Osteoblast (primary cell): ENCODE results near the gene TMCC1. TPM values are rescaled to one million over a fixed set of nuclear protein-coding genes. Genes with fewer than 3 reads are reported as not detected.

ENCODE experiments used
- DNase-seq: peaks from one replicate; pipeline ENCODE4 v3.0.0; 2011; ENCODE audit warnings: low spot score, mixed read lengths; ENCODE audit not compliant: insufficient read length; ENCODE audit errors: missing footprints
- H2AFZ ChIP-seq: 2 replicates; pipeline ENCODE4 v1.6.0; 2011; ENCODE audit warnings: mild to moderate bottlenecking, low read length
- H3K27ac ChIP-seq: 2 replicates; pipeline ENCODE4 v1.5.1; 2011; ENCODE audit warnings: mild to moderate bottlenecking, low read depth, low read length, moderate library complexity
- H3K27me3 ChIP-seq: 2 replicates; pipeline ENCODE4 v1.6.0; 2012; ENCODE audit warnings: mild to moderate bottlenecking, control low read depth, inconsistent platforms, low read length, moderate library complexity; ENCODE audit not compliant: insufficient read depth
- H3K36me3 ChIP-seq: 2 replicates; pipeline ENCODE4 v1.5.1; 2011; ENCODE audit warnings: mild to moderate bottlenecking, low read length, control low read depth, moderate library complexity; ENCODE audit not compliant: insufficient read depth
- H3K4me1 ChIP-seq: 2 replicates; pipeline ENCODE4 v1.5.1; 2011; ENCODE audit warnings: mild to moderate bottlenecking, low read length, control low read depth, moderate library complexity; ENCODE audit not compliant: insufficient read depth
- H3K4me2 ChIP-seq: 2 replicates; pipeline ENCODE4 v1.6.0; 2011; ENCODE audit warnings: mild to moderate bottlenecking, low read length; ENCODE audit not compliant: insufficient read depth
- H3K4me3 ChIP-seq: fragments of 200-600 bp; sonication (generic); 3 replicates; pipeline ENCODE4 v1.5.1; 2012; ENCODE audit warnings: mild to moderate bottlenecking, low read length, inconsistent platforms; ENCODE audit not compliant: insufficient read depth
- H3K79me2 ChIP-seq: 2 replicates; pipeline ENCODE4 v1.6.0; 2012; ENCODE audit warnings: mild to moderate bottlenecking, low read length, control low read depth, inconsistent platforms; ENCODE audit not compliant: insufficient read depth
- H3K9me3 ChIP-seq: 2 replicates; pipeline ENCODE4 v1.5.1; 2011; ENCODE audit warnings: low read depth, low read length, control low read depth
- H4K20me1 ChIP-seq: 2 replicates; pipeline ENCODE4 v1.6.0; 2012; ENCODE audit warnings: mild to moderate bottlenecking, low read length, control low read depth; ENCODE audit not compliant: insufficient read depth
- total RNA-seq: library from RNA; depleted of rRNA; stranded (reverse); fragments of >200 nt; gene quantifications from 2 replicates; pipeline ENCODE4 v1.2.3, GENCODE V29; 2012
- TF ChIP-seq, protein P1 (sequence below): IDR thresholded peaks from 2 replicates; pipeline ENCODE4 v1.5.1; 2011; ENCODE audit warnings: mild to moderate bottlenecking, low read depth, low read length, moderate library complexity; ENCODE audit errors: extremely low read depth

The TMCC1 gene
- total RNA-seq, result 17.4 and 25.0 TPM in 2 replicates

DNA sequence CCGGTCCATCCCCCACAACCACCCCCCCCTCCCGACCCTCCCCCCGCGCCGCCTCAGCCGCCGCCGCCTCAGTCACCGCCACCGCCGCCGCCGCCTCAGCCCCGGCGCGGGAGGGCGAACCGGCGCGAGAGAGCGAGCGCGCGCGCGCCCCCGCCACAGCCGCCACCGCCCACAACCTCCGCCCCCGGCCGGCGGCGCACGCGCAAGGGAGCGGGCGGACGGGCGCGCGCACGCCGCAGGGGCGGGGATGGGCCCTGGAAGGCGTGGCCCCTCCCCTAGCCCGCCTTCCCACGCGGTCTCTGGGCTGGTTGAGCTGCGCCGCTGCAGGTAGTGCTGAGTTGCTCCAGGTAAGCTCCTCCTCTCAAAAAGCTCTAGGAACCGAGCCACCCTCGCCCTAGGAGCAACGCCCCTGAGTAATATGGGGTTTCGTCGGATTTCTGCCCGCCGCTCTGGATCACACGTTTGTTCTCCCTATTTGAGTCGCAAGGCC lies at the start of gene TMCC1:
TMCC1 (minus strand) TSS at position 131 of the 490 bp plus-strand sequence.
- Histone ChIP-seq H3K27me3 (no peaks in the 10 kb centered on the region), H3K9me3 (no peaks in the 10 kb centered on the region), H3K79me2 (peaks cover 32% of the 10 kb centered on the region), H3K4me1 (peaks cover 16% of the 10 kb centered on the region), H2AFZ (peak within 1 kb of the TSS; percentile 95), H3K4me2 (peak within 1 kb of the TSS; percentile 98), H3K27ac (peak within 1 kb of the TSS; percentile 68), H4K20me1 (peaks cover 26% of the 10 kb centered on the region), H3K4me3 (peak within 1 kb of the TSS; percentile 91), H3K36me3 (no peaks in the 10 kb centered on the region)
- DNase-seq, result peak; percentile 99
- TF ChIP-seq, protein P1, sequence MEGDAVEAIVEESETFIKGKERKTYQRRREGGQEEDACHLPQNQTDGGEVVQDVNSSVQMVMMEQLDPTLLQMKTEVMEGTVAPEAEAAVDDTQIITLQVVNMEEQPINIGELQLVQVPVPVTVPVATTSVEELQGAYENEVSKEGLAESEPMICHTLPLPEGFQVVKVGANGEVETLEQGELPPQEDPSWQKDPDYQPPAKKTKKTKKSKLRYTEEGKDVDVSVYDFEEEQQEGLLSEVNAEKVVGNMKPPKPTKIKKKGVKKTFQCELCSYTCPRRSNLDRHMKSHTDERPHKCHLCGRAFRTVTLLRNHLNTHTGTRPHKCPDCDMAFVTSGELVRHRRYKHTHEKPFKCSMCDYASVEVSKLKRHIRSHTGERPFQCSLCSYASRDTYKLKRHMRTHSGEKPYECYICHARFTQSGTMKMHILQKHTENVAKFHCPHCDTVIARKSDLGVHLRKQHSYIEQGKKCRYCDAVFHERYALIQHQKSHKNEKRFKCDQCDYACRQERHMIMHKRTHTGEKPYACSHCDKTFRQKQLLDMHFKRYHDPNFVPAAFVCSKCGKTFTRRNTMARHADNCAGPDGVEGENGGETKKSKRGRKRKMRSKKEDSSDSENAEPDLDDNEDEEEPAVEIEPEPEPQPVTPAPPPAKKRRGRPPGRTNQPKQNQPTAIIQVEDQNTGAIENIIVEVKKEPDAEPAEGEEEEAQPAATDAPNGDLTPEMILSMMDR, result no peak

DNA sequence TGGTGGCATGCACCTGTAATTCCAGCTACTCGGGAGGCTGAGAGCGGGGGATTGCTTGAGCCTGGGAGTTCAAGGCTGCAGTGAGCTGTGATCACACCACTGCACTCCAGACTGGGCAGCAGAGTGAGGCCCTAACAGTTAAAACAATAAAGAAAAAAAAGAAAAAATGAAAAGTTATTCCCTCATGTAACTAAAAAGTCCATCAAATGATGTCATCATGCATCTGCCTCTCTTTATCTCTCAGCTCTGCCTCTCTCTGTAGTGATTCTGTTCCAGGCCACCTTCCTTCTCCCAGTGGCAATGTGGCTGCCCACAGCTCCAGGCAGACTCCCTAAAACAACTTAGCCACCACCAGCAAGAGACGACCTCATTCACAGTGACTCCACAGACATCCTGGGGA lies 49.5 kb upstream of the TMCC1 start:
- Histone ChIP-seq H3K79me2 (no peaks in the 10 kb centered on the region), H3K27me3 (peaks cover 2% of the 10 kb centered on the region), H3K9me3 (no peaks in the 10 kb centered on the region), H2AFZ (no peak overlapping the region), H4K20me1 (no peaks in the 10 kb centered on the region), H3K4me1 (no peaks in the 10 kb centered on the region), H3K4me3 (no peak overlapping the region), H3K27ac (no peak overlapping the region), H3K36me3 (no peaks in the 10 kb centered on the region), H3K4me2 (no peak overlapping the region)
- TF ChIP-seq, protein P1, result no peak
- DNase-seq, result no peak

DNA sequence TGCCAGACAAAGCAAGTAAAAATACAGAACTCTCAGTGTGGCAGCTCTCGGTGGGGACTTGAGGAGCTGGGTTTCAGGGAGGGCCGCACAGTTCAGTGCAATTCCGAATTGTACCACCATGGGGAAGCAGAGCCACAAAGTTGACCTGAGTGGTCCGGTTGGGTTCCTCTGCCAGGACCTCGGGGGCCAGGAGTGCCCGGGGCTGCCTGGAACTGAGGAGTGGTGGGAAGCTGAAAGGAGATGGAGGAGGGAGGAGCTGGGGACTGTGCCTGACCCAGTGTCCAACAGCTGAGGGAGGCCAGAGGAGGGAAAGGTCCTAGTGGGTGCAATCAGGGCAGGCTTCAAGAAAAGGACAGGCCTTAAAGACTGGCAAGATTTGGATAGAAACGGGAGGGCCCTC lies 48.8 kb upstream of the TMCC1 start:
- H3K4me2 ChIP-seq, result no peak overlapping the region
- H3K4me3 ChIP-seq, result no peak overlapping the region
- H3K27ac ChIP-seq, result no peak overlapping the region
- H3K9me3 ChIP-seq, result no peaks in the 10 kb centered on the region
- H4K20me1 ChIP-seq, result no peaks in the 10 kb centered on the region
- no peaks in the 10 kb centered on the region for H3K36me3 ChIP-seq
- DNase-seq, result peak; percentile 93
- H2AFZ ChIP-seq, result peak overlapping the region; percentile 39
- peaks cover 2% of the 10 kb centered on the region for H3K27me3 ChIP-seq
- TF ChIP-seq, protein P1, result peak; percentile 86
- H3K79me2 ChIP-seq, result no peaks in the 10 kb centered on the region
- H3K4me1 ChIP-seq, result no peaks in the 10 kb centered on the region

DNA sequence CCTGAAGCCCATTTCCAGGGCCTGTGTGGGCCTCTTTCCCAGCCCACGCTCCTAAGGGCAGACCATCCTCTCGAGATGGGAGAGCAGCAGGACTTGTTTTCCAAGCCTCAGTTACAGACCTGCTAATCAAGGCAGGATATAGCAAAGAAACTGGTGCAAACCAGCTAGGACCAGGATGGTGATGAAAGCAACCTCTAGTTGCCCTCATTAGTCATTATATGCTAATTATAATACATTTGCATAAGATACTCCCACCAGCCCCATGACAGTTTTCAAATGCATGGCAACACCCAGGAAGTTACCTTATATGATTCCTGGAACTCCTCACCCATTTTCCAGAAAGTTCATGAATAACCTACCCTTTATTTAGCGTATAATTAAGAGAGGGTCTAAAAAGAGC lies 46.6 kb upstream of the TMCC1 start:
- H3K4me3 ChIP-seq, result no peak overlapping the region
- H3K4me2 ChIP-seq, result no peak overlapping the region
- H4K20me1 ChIP-seq, result no peaks in the 10 kb centered on the region
- no peaks in the 10 kb centered on the region for H3K9me3 ChIP-seq
- H3K27ac ChIP-seq, result no peak overlapping the region
- H2AFZ ChIP-seq, result no peak overlapping the region
- H3K27me3 ChIP-seq, result no peaks in the 10 kb centered on the region
- H3K79me2 ChIP-seq, result no peaks in the 10 kb centered on the region
- TF ChIP-seq, protein P1, result no peak
- H3K36me3 ChIP-seq, result no peaks in the 10 kb centered on the region
- DNase-seq, result no peak
- H3K4me1 ChIP-seq, result no peaks in the 10 kb centered on the region
